ENCODE data around the gene LY6G6D. TPM values are rescaled to one million over a fixed set of nuclear protein-coding genes. Genes with fewer than 3 reads are reported as not detected.
A peak's percentile ranks its signal among the peaks of the same experiment; 100 is the strongest.

Gene LY6G6D
- total RNA-seq, 1 experiment from 2014 or later: not detected

- Histone ChIP-seq H3K79me2 (ENCODE audit: insufficient read depth, low read length) (no peaks in the 10 kb centered on the region), H3K4ac (ENCODE audit: low read depth, low read length) (no peak overlapping the region), H3K14ac (ENCODE audit: insufficient read depth, low read length) (no peak overlapping the region), H3K4me1 (ENCODE audit: insufficient read depth, low read length) (no peaks in the 10 kb centered on the region), H4K91ac (ENCODE audit: insufficient read length, low read depth, low read length) (no peak overlapping the region), H3K27ac (ENCODE audit: insufficient read length, low read depth, low read length) (no peak overlapping the region), H3K9me3 (ENCODE audit: control insufficient read depth, low read depth, low read length) (no peaks in the 10 kb centered on the region), H2BK15ac (ENCODE audit: low read depth, low read length) (no peak overlapping the region), H4K5ac (ENCODE audit: insufficient read length, low read depth, low read length) (no peak overlapping the region), H3K23me2 (ENCODE audit: insufficient read length, low read depth, low read length, poor library complexity, severe bottlenecking) (no peaks in the 10 kb centered on the region), H2BK5ac (ENCODE audit: insufficient read length, low read length) (no peak overlapping the region), H2AFZ (ENCODE audit: low read length) (no peak overlapping the region), H2BK120ac (ENCODE audit: low read depth, low read length, poor library complexity, severe bottlenecking) (no peak overlapping the region), H3K27me3 (ENCODE audit: insufficient read depth, low read length) (no peaks in the 10 kb centered on the region), H3K79me1 (ENCODE audit: insufficient read depth, low read depth, low read length, poor library complexity, severe bottlenecking) (no peaks in the 10 kb centered on the region), H3K23ac (ENCODE audit: insufficient read length, low read depth, low read length) (no peak overlapping the region), H3T11ph (ENCODE audit: low read length) (no peak overlapping the region), H4K20me1 (ENCODE audit: control insufficient read depth, insufficient read depth, insufficient read length) (no peaks in the 10 kb centered on the region), H3K18ac (ENCODE audit: insufficient read length, low read depth, low read length) (no peak overlapping the region), H3K9ac (ENCODE audit: extremely low read depth, insufficient read length, low read length) (no peak overlapping the region), H2AK5ac (ENCODE audit: insufficient read length, low read length) (no peak overlapping the region), H2BK12ac (ENCODE audit: insufficient read length, low read depth, low read length) (no peak overlapping the region), H3K56ac (ENCODE audit: insufficient read length, low read depth, low read length) (no peak overlapping the region), H3K4me2 (ENCODE audit: insufficient read depth, insufficient read length, low read length) (no peak overlapping the region), H4K8ac (replicated peaks; ENCODE audit: insufficient read length, low read depth, low read length) (no peak overlapping the region), H2BK20ac (ENCODE audit: low read depth, low read length, poor library complexity, severe bottlenecking) (no peak overlapping the region)
- peak; percentile 55 for DNase-seq
- no peak for TF ChIP-seq CTCF (conservative IDR thresholded peaks at IDR 0.05)
- Mint-ChIP-seq H3K27me3 (ENCODE audit: low read depth) (no peaks in the 10 kb centered on the region; the same call in none of the 2 replicates), H3K4me3 (peak overlapping the region in 1 of 2 experiments; percentile 24; a peak in 2 of 5 replicates), H3K4me1 (peaks cover 23 to 27% of the 10 kb centered on the region in 2 experiments), H3K27ac (peak overlapping the region in 2 of 3 experiments; percentile 77 to 93; a peak in 5 of 7 replicates), H3K9me3 (no peaks in the 10 kb centered on the region; a peak in 1 of 5 replicates), H3K36me3 (ENCODE audit: insufficient read depth in 1 of 3, low read depth in 3 of 3) (peaks cover 13 to 43% (median 32%) of the 10 kb centered on the region in 3 experiments)
- WGBS (ENCODE audit: extremely low coverage, insufficient read length, low lambda C conversion rate): no CpG with 5 or more reads among the region's 1 CpG
These were observed 48.4 kb downstream of the LY6G6D start for GRCh38 chr6:31763619-31763940.
